Measurements from ENCODE around the gene DGKI.

- no peak for TF ChIP-seq POLR2A (IDR thresholded peaks at IDR 0.05)
- TF ChIP-seq CTCF (IDR thresholded peaks at IDR 0.05) = no peak
Measured at GRCh38 chr7:137393570-137393969, 453.2 kb downstream of the DGKI start.
